Measurements from ENCODE around the gene PIK3R2. TPM values are rescaled to one million over a fixed set of nuclear protein-coding genes. Genes with fewer than 3 reads are reported as not detected.

The PIK3R2 gene
- total and polyA plus RNA-seq, 2 of the 4 experiments (the other 2 are of a cell fraction): 12.2 to 25.1 TPM

DNA sequence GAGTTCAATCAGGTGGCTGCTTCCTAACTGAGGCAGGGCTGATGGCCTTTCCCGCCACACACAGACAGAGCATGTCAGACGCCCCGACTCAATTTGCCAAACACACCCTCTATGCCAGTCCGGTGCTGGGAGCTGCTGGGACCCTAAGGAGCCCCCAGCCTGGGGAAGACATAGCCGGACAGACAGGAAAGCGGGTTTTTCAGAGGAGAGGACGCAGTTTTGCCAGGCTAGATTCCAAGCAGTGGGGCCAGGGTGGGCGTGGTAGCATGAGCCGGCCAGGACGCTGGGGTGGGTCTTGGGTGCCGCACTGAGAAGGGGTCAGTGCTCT lies 35.6 kb upstream of the PIK3R2 start:
- Histone ChIP-seq H3K18ac (ENCODE audit: low read depth, low read length) (no peak overlapping the region), H4K8ac (ENCODE audit: low read depth in 2 of 2, low read length in 2 of 2) (no peak overlapping the region; a peak in 1 of 4 replicates), H2BK20ac (ENCODE audit: low read depth, low read length) (no peak overlapping the region), H3K4ac (ENCODE audit: low read depth, low read length) (no peak overlapping the region), H2BK120ac (ENCODE audit: low read depth, low read length) (no peak overlapping the region), H3K23ac (ENCODE audit: low read depth, low read length) (no peak overlapping the region), H2AFZ (replicated peaks; ENCODE audit: low read length, poor library complexity) (peak overlapping the region; percentile 85), H3K9me3 (ENCODE audit: control insufficient read depth, insufficient read depth, low read length) (no peaks in the 10 kb centered on the region), H3K36me3 (ENCODE audit: control insufficient read depth, insufficient read depth, low read length) (peaks cover 5% of the 10 kb centered on the region), H3K79me1 (ENCODE audit: low read depth in 1 of 2, low read length in 2 of 2) (peaks cover 6 to 14% of the 10 kb centered on the region in 2 experiments; a peak in 2 of 4 replicates), H3K27me3 (ENCODE audit: control insufficient read depth, insufficient read depth, low read length) (no peaks in the 10 kb centered on the region), H3K56ac (ENCODE audit: extremely low read depth, insufficient read depth, low read length) (no peak overlapping the region), H3K4me1 (ENCODE audit: control insufficient read depth, insufficient read depth, low read length) (peaks cover 13% of the 10 kb centered on the region), H2BK5ac (ENCODE audit: low read depth, low read length, poor library complexity, severe bottlenecking) (no peak overlapping the region), H2AK5ac (ENCODE audit: low read depth, low read length) (no peak overlapping the region), H3K9me1 (ENCODE audit: insufficient read depth, low read length) (peaks cover 6% of the 10 kb centered on the region; the same call in 1 of the 2 replicates), H3K27ac (ENCODE audit: insufficient read depth, low read length) (no peak overlapping the region), H2AK9ac (replicated peaks; ENCODE audit: low read depth, low read length, poor library complexity) (peak overlapping the region; percentile 15), H2BK15ac (ENCODE audit: low read depth, low read length) (no peak overlapping the region), H3K9ac (ENCODE audit: low read depth, low read length) (no peak overlapping the region), H3K4me2 (ENCODE audit: low read depth, low read length) (peak overlapping the region; percentile 60), H4K20me1 (ENCODE audit: insufficient read depth, low read length) (no peaks in the 10 kb centered on the region; the same call in 1 of the 2 replicates), H3K14ac (replicated peaks; ENCODE audit: low read depth, low read length) (no peak overlapping the region), H3K4me3 (ENCODE audit: insufficient read depth, low read depth, low read length) (peak overlapping the region; percentile 15), H4K5ac (ENCODE audit: low read depth, low read length) (no peak overlapping the region), H4K91ac (ENCODE audit: insufficient read depth, low read depth, low read length) (no peak overlapping the region)
- ChIA-PET POLR2A (ENCODE audit: unreplicated experiment) (interaction anchor here (1.3 kb wide), 1 partner anchor 162 kb away, joined by 3 read pairs; no protein-coding TSS in a partner anchor), CTCF (no interaction called here)
- dilution Hi-C loops (cut with HindIII; ENCODE audit: low sequenced_read_pairs, unreplicated experiment) (no loop called here), intact Hi-C loops (cut with micrococcal nuclease) (no loop called here), in situ Hi-C loops (cut with MboI; ENCODE audit: low sequenced_read_pairs) (loop anchor here (10.0 kb wide), 1 partner anchor 297 kb away; the partner anchor contains the start of gene SSBP4)
- no TSS peak for BruUV-seq (replicated peaks)
- 12% methylated on average over 5 of the region's 11 CpGs; no CpG with 5 or more reads in 1 of the 2 experiments for WGBS, 2 experiments (ENCODE audit: extremely low coverage in 2 of 2, insufficient read length in 1 of 2)
- TF ChIP-seq CEBPB (IDR thresholded peaks at IDR 0.05; ENCODE audit: low read depth, low read length): no peak
- no peak for TF ChIP-seq FOS (IDR thresholded peaks at IDR 0.05; ENCODE audit: low read depth, low read length)
- TF ChIP-seq RCOR1 (IDR thresholded peaks at IDR 0.05; ENCODE audit: insufficient replicate concordance, low read length): no peak
- no peak for TF ChIP-seq ELK1 (IDR thresholded peaks at IDR 0.05; ENCODE audit: borderline replicate concordance, low read depth, low read length)
- TF ChIP-seq BHLHE40 (IDR thresholded peaks at IDR 0.05; ENCODE audit: low read depth, low read length): no peak
- TF ChIP-seq RAD21 (IDR thresholded peaks at IDR 0.05; ENCODE audit: low read length): no peak
- no peak for TF ChIP-seq CHD1 (IDR thresholded peaks at IDR 0.05; ENCODE audit: low read depth, low read length)
- no peak for TF ChIP-seq RFX5 (IDR thresholded peaks at IDR 0.05; ENCODE audit: low read depth, low read length)
- no peak for TF ChIP-seq MXI1 (IDR thresholded peaks at IDR 0.05; ENCODE audit: borderline replicate concordance, low read depth, low read length)
- TF ChIP-seq NFE2L2 (IDR thresholded peaks at IDR 0.05; ENCODE audit: low read depth, low read length): no peak
- TF ChIP-seq, protein P1, sequence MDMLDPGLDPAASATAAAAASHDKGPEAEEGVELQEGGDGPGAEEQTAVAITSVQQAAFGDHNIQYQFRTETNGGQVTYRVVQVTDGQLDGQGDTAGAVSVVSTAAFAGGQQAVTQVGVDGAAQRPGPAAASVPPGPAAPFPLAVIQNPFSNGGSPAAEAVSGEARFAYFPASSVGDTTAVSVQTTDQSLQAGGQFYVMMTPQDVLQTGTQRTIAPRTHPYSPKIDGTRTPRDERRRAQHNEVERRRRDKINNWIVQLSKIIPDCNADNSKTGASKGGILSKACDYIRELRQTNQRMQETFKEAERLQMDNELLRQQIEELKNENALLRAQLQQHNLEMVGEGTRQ (IDR thresholded peaks at IDR 0.05; ENCODE audit: low read depth, low read length): no peak
- no peak for TF ChIP-seq SMC3 (IDR thresholded peaks at IDR 0.05; ENCODE audit: low read depth, low read length)
- no peak for TF ChIP-seq POLR2A (IDR thresholded peaks at IDR 0.05; ENCODE audit: low read depth, low read length)
- no peak for TF ChIP-seq MAFK (IDR thresholded peaks at IDR 0.05; ENCODE audit: low read depth, low read length)
- no peak for TF ChIP-seq MAZ (IDR thresholded peaks at IDR 0.05; ENCODE audit: borderline replicate concordance, low read depth, low read length)
- no peak for TF ChIP-seq CTCF (conservative IDR thresholded peaks at IDR 0.05; ENCODE audit: low read depth, low read length)
- no peak for ATAC-seq (ENCODE audit: low read depth)
- DNase-seq: no peak
